NCI-H2196 treated with DMSO at 0.1 percent for 48 hours (cell line): ENCODE measurements around the gene MFSD1.

ENCODE experiments used
- DNase-seq: peaks from one replicate; lab custom pipeline; 2025; ENCODE audit not compliant: unreplicated experiment; lab: John Stamatoyannopoulos, UW

MFSD1 gene

DNA sequence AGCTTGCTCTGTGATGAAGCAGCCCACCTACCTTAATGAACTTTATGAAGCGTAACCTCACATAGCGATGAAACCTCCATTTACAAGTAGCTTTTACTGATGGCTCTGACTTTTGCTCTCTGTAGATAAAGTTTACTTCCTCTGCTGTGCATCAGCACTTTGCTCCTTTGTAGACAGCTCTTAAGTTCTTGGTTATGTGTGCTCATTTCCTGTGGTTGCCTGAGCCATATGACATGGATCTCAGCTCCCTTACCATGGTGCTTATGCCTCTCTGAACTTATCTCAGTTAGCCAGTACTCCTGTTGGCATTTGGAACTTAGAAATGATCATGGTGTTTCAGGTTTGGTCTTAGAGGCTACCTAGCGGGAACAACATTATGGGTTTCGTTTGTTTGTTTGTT, 7.8 kb downstream of the MFSD1 start:
- DNase-seq = no peak

DNA sequence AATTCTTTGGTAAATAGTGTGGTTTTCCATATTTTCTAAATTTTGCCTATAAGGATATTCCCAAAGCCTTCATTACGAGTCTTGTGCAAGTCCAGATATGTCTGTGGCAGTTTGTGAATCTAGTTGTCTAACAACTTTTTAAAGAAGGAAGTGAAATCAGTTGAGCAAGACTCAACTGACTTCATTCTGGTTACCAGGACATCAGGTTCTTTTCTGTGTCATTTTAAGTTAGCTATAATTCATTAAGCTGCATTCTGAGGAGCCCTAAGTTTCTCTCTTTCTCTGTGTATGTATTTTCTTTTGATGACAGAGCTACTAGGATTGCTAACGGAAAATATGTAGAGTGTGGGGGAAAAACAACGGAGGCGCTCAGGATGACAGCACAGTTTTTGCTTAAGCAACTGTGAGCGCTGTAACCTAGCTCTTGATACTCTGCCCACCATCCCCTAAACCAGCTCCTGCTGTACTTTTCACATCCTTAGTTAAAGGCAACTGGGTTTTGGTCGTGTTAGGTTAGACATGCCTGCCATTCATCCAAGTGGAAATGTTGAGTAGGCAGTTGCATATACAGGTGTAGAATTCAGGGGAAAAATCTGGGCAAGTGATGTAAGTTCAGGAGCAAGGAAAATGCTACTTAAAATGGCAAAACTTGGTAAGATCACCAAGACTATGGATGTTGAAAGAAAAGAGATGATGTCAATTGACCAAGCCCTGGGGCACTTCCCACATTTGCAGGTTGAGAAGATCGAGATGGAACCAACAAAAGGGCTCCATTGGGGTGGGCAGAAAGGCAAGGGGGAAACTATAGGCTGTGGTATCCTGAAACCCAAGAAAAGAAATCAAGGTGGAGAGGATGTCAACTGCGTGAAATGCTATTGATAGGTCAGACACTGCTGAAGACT, 9.2 kb downstream of the MFSD1 start:
- DNase-seq = no peak

DNA sequence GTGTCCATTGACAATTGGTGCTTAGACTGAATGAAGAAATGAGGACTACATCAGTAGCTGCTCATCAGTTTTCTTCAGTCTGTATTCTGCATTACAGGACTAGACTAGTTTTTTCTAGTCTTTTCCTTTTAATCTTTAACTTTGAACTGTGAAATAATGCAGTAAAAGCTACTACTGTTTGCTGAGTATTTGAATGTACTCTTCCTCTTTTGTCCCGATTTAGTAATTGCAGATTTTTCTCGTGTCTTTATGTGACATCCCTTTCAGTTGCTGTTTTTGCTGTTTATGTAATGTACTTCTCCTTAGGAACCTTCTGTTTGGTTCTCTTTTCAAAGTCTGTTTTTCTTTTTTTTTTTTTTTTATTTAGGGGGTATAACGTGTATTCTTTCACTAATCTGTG, 17.4 kb downstream of the MFSD1 start:
- no peak for DNase-seq

DNA sequence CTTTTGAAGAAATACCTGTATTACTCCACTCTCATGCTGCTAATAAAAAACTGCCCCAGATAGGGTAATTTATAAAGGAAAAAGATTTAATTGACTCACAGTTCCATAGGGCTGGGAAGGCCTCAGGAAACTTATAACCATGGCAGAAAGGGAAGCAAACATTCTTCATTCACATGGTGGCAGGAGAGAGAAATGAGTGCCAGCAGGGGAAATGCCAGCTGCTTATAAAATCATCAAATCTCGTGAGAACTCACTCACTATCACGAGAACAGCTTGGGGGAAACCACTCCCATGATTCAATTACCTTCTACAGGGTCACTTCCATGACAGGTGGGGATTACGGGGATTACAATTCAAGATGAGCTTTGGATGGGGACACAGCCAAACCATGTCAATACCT, 18.7 kb downstream of the MFSD1 start:
- DNase-seq = no peak

DNA sequence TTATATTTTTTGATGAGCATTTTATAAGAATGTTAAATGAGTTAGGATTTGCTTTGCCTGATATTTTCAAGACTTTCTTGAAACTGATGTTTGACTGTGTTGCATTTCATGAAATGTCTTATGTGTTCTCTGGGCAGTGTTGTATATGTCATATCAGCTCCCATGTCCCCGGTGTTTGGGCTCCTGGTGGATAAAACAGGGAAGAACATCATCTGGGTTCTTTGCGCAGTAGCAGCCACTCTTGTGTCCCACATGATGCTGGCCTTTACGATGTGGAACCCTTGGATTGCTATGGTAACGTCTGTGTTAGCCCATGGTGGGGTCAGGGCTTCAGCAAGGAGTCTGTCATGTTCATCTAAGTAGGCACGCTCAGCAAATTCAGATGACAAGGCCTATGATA, 20.0 kb downstream of the MFSD1 start:
- no peak for DNase-seq

DNA sequence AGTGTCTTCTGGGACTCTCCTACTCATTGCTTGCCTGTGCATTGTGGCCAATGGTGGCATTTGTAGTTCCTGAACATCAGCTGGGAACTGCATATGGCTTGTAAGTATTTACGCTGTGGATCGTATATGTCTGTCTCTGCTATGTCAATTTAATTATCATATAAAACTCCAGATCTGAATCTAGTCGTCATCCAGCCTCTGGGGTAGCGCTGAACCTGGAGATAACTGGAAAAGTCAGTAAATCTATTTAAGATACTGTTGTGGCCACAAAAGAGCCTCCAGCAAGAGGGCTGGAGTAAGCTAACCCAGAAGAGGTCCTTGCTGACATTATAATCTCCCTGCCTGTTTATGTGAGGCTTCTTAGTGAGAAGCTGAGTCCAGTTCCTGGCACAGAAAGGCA, 21.6 kb downstream of the MFSD1 start:
- no peak for DNase-seq

DNA sequence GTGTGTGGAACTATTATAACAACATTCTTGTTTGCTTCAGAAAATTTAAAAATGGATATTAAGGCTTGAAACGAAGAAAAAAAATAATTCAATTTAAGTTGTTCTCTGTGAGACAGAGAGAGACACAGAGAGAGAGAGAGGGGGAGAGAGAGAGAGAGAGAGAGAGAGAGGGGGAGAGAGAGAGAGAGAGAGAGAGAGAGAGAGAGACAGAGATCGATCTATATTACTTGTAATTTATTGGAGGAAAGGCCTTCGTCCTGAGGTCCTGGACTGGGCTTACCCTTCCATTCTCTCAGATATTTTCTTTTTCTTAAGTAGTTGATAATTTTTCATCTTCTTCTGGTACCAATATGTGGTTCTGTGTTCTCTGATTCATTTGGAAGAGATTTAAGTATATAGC, 25.9 kb downstream of the MFSD1 start:
- no peak for DNase-seq

DNA sequence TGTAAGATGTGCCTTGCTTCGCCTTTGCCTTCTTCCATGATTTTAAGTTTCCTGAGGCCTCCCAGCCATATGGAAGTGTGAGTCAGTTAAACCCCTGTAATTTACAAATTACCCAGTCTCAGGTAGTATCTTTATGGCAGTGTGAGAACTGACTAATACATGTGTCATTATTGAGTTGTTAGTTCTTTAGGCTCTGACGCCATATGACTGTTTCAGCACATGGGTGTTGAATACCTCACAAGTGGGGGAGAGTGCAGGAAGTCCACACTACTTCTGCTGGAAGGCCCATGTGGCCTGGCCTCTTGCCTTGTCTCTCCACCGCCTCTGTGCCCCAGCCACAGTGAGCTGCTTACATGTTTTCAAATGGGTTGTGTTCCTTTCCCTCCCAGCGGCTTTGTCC, 28.5 kb downstream of the MFSD1 start:
- DNase-seq = no peak

DNA sequence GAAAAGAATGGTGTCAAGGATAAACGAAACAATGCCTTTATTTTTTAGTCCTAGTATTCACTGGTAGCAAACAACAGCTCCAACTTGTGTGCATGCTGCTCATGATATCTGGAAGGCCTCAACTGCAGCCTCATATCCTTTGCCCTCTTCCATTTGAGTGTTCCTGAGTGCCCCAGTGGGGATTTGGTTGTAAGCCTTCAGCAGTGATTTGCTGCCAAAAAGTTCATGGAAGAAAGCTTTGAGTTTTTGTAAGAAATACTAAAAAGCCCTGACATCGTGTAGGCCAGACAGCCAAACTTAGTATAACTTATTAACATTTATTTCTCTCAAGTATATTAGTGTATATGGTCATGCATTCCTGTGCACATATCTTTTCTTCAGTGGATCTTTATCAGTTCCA, 30.0 kb downstream of the MFSD1 start:
- DNase-seq = no peak

DNA sequence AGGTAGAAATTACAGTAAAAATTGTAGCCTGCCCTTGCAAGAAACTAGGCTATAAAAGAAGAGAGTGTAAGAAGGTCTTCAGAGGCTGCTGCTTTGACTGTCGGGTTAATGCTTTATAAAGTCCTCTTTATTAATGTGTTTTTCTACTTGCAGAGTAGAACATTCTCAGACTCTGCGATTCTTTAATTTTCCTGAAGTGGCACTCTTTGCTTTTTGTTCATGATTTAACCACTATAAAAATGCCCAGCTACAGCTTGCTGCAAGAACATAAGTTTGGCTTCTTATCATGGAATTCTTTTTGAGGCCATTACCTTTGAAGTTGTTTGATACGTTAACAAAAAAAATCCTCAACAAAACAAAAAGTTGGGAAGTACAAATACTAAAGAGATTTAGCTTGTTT, 33.8 kb downstream of the MFSD1 start:
- DNase-seq = no peak

DNA sequence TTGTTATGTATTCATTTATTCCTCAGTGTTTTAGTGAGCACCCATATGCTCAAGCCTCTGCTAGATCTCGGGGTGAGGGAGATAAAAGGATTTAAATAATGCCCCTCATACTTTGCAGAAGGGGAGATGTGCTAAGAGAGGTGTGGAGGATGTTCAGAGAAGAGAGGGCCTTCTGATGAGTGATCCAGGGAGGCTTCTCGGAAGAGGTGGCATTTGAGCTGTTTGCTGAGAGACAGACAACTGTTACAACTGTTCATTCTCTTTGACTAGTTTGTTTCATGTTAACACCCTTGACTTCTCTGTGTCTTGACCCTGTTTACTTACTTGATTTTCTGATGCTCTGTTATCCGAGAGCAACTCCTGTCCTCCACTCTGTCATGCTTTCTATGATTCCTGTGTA, 34.5 kb downstream of the MFSD1 start:
- DNase-seq = no peak

DNA sequence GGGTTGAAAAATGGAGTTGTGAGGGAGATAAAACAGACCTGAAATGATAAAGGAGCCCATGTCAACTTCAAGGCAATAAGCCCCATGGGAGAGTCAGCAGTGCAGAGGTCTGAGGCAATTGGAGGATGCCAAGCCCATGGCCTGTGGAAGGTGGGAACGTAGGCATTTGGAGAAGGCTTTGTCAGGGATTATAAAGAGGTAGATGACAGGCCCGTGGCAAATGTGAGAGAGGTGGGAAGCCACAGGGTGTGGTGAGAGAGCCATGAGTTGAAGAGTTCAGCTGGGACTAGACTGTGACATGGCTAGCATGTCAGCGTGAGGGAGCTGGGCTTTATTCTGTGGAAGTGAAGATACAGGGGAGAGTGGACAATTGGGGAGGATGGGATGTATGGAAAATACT, 35.4 kb downstream of the MFSD1 start:
- DNase-seq = no peak

DNA sequence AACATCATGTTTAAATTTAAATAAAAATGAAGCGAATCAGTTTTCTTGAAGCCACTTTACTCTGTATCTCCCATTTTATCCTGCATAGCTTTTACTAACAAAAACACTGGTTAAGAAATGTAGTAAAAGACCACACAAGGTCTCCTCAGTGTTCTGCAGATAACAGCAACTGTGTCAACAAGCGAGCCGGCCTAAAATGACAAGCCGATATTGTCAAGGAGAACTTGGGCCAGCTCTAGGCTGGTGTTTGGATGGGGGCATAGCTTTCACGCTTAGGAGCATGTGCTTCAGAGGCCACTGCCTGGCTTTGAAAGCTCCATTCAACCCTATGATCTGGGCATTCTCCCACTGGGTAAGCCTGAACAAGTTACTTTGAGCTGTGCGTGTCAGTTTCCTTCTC, 38.1 kb downstream of the MFSD1 start:
- no peak for DNase-seq

DNA sequence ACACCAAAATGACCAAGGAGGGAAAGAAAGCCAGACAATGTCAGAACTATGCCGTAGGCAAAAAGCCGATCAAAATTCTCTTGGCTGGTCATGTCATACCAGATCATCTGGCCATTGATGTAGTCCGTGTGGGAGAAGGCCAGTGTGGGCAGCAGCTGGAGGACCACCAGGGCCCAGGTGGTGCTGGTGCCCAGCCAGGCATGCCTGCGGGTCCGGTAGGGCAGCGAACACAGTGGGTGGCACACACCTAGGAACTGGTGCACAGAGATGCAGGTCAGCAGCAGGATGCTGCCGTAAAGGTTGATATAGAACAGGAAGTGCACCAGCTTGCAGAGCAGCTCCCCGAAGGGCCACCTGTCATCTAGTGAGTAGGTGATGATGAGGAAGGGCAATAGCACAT, 39.5 kb downstream of the MFSD1 start:
- DNase-seq = no peak

DNA sequence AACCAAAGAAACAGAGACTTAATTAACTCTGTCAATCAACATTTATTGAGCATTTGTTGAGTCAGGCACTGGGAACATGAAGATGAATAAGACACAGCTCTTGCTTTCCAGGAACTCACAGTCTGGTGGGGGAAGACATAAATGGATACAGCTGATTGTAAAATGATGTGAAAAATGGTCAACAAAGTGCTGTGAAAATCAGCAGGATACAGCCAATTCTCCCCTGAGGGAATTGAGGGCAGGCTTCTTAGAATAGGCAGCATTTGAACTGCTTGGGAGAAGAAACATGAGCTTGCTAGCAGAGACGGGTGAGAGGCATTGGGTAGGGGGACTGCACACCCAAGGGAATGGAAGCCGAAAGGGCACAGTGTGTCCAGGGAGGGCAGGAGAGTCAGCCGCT, 41.1 kb downstream of the MFSD1 start:
- no peak for DNase-seq

DNA sequence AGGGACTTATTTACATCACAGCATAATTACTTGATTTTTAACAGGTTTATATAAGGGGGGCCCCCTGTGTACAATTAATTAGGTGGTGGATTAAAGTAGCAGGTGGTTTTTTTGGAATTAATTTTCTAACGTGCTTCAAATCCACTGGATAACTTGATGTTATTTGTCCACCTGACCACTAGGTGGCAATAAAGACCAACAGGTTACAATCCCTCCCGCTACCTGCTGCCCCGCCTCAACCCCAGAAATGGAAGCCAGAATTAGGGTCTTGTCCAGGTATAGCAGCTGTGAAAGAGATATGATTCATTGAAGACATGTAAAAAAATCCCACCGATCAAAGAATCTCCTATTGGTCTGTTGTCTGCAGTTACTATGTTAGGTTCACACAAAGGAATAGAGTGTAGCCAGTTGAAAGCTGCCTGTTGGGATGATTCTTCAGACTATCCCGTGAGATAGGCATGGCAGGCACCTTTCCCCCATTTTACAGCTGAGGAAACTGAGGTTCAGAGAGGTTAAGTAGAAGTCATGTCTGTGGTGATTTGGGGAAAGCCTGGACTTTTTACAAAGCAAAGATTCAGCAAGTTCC, 44.0 kb downstream of the MFSD1 start:
- peak; percentile 80 for DNase-seq

DNA sequence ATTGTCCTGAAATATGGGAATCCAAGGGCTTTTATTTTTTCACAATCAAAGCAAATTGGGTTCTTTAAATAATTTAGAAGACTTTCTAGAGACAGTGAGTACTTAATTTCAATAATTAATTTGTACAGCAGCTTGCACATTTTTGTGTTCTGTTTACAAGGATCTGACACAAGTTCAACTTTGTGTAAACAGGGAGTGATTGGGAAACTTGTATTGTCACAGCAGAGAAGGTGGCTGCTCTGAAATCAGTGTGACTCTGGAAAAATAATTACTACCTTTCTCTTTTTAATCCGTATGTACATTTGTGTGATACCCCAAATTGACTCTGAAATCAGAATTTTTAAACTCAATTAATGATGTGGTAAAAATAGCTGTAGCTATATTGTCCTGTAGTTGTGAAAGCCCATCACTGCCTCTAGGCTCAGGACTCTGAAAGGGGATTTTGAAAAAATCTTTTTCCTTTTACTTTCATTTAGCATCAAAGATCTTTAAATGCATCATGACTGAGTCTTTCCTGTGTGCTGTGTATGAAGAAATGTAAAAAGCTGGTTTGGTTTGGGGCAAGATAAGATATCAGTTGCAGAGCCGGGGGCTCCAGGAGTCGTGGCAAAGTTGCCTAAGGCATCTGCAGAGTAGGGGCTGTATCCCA, 45.1 kb downstream of the MFSD1 start:
- DNase-seq = no peak

DNA sequence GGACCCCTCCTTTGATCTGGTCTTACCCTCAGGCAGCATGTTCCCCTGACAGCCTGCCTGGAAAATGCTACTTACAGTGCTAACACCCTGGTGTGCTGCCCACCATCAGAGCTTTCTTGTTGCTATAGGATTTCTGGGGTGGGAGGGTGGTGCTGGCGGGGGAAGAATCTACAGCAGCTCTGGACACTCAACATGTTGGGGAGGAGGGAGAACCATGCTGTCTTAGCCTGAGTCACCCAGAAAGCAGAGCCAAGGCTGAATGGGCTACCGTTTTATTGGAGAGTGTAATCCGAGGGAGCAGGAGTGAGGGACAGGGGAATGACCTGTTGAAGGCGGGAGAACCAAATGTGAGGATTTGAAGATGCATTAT, 45.6 kb downstream of the MFSD1 start:
- DNase-seq = no peak

DNA sequence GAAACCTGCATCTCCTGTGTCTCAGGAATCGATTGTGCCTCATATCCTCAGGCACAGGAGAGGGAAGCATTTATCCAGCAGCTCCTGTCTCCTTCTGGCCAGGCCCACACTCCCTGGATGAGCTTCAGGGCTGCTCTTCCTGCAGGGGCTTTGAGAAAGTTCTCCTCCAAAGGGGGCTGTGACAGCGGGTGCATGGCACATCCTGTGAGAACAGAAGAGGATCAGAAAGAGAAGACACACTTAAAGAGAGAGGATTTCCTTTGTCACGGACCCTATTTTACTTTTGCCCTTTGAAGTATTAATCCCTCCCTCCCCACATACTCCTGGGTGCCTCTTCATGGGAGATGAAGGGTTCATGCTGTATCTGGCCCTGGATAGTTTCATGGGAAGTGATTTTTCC, 46.0 kb downstream of the MFSD1 start:
- no peak for DNase-seq

DNA sequence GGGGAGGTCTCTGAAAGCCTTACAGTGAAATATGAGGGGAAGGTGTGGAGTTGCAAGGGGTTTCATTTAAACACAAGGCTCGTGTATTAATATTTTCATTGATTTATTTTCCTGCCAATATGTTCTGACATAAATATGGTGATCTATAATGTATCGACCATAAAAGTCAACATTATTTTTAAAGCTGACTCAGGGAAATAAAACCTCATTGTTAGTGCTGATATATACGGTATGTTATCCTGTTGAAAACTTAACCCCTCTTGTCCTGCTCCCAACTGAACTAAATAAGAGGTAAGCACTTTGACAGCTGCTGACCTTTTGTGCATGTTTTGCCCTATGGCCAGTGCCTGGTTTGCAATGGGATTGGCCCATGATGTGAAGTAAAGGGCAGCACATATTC, 47.9 kb downstream of the MFSD1 start:
- DNase-seq = no peak

DNA sequence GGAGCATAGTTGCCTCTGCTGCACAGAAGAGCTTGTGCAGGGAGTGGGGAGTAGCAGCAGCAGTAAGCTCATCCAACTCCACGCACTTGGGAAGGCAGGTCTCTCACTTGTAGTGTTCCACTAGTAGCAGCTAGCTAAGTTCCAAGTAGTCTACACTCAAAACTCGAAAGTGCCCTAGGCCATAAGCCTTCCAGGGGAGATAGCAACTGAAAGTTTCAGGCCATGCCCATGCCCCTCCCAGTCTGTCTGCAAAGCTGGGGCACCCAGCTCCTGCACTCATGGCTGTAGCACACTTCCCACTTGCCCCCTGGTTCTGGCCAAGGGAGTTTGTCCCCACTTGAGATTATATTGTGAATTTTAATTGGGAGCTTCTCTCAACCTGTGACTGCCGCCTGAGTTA, 57.5 kb downstream of the MFSD1 start:
- no peak for DNase-seq

DNA sequence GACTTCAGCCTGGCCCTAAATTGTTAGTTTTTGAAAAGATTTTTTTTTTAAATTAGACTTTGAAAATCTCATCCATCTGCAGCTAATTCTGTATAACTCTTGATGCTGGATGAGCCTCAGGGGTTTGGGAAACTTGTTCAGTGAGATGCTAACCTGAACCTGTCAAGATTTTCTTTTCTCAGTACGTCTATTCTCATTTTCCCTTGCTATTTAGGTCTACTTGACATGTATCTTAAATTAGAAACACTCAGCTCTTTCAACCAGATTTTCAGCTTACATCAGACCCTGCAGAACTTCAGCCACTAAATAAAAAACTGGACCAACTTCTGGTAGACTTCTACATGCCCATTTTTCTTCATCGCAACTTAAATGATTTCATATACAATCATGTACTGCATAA, 61.4 kb downstream of the MFSD1 start:
- DNase-seq = no peak
